ENCODE measurements around the gene FLT3LG.
A peak's percentile ranks its signal among the peaks of the same experiment; 100 is the strongest.

FLT3LG gene

DNA sequence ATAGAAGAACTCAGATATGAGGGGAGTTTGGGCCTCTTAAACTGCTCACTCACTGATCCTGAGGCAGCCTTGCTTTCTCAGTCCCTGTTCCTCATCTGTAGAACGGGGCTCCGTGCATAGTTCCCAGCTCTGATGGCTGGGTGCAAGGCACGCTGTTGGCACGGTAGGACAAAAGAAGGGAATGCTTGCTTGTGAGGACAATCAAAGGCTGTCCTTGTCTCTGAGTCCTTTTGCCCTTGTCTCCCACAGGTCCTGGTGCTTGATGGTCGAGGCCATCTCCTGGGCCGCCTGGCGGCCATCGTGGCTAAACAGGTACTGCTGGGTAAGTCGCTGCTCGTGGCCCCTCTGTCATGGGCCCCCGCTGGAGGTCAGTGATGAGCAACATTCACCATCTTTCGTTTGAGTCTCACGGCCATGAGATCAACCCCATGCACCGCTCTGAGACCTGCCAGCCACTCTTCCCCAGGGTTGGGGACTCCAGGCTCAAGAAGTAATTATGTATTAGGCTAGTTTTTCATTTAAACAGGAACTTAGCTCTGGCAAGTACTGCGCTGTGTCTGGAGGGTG, 15.7 kb downstream of the FLT3LG start:
- no peak for DNase-seq

DNA sequence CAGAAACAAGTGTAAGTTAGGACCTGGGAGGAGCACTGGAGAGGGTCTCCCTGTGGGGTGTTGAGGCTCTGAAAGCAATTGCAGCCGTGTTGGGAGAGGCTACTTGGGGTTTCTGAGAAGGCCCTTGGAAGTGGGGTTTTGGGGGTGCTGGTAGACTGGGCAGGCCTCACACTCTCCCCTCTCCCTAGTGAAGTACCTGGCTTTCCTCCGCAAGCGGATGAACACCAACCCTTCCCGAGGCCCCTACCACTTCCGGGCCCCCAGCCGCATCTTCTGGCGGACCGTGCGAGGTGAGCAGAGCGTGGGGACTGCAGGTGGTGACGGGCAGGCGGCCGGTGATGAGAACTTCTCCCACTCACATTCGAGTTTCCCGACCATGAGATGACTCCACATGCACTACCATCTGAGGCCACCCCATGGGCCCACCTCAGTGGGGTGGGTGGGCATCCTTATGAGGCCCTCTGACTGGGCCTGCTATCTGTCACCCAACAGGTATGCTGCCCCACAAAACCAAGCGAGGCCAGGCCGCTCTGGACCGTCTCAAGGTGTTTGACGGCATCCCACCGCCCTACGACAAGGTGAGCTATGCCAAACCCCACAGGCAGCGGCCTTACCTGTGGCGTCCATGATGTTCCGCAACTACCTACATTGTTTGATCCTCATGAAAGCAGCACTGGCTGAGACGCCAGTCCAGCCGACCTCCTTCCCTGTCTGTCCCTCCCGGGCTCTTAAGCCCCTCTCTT, 16.4 kb downstream of the FLT3LG start:
- DNase-seq = no peak

DNA sequence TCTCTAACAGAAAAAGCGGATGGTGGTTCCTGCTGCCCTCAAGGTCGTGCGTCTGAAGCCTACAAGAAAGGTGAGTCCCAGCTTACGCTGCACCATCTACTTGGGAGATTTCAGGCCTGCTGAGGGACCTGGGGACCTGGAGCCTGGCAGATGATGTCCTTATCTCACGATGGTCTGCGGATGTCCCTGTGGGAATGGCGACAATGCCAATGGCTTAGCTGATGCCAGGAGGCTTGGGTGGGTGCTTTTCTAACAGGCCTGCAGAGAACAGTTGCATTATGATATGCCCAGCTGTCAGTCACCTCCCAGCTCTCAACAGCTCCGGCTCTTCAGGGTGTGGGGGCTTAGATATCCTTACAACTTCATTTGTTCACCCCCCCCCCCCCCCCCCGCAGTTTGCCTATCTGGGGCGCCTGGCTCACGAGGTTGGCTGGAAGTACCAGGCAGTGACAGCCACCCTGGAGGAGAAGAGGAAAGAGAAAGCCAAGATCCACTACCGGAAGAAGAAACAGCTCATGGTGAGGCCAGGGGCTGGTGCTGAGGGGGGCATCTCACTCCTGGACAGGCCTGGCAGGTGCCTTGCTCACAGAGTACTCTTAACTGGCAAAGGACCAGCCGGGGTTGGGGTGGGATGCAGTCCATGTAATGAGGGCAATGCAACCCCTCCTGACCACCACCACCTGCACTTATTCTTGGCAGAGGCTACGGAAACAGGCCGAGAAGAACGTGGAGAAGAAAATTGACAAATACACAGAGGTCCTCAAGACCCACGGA, 17.2 kb downstream of the FLT3LG start:
- DNase-seq = no peak

DNA sequence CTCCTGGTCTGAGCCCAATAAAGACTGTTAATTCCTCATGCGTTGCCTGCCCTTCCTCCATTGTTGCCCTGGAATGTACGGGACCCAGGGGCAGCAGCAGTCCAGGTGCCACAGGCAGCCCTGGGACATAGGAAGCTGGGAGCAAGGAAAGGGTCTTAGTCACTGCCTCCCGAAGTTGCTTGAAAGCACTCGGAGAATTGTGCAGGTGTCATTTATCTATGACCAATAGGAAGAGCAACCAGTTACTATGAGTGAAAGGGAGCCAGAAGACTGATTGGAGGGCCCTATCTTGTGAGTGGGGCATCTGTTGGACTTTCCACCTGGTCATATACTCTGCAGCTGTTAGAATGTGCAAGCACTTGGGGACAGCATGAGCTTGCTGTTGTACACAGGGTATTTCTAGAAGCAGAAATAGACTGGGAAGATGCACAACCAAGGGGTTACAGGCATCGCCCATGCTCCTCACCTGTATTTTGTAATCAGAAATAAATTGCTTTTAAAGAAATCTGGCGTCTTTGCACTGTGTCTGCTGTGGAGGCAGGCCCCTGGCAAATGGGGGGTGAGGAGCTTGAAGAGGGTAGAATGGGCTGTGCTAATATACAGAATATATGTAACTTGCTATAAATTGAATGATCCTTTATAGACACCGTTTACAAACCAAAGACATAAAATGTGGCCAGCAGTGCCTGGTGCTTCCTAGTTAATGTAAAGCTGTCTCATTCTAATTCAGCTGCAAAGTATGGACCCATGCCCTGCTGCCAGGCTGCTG, 18.0 kb downstream of the FLT3LG start:
- DNase-seq = no peak

DNA sequence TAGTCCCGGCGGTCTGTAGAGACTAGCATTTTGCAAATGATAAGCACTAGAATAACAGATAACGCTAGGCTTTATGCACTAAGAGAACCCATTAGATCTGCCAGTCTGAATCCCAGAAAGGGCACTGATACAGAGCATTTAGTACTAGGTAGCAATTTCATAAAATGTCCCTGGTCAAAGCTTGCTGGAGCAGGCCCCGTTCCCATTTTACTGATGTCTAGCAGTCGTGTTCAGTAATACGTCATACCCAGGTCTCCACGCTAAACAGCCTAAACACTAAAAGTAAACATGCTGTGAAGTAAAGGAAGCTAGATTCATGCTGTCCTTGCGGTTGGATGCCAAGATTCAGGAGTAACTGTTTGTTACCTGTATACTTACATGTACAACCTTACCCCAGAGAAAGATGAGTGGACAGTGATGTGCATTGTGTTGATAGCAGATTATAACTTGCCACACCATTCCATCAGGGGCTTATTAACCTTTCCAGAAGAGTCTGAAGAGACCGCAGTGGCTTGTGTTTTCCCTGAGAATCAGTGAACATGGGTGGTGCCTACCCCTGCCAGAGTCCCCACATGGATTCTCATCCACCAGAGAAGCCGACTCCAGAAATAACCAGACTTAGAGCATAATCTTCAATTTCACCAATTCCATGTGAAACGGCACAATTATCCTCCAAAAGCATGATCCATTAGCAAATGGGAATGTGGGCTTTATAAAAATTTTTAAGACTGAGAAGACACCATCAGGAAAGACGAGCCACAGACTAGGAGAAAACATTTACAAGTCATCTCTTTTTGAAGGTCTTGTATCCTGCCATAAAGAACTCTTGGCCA, 18.8 kb downstream of the FLT3LG start:
- DNase-seq = no peak

DNA sequence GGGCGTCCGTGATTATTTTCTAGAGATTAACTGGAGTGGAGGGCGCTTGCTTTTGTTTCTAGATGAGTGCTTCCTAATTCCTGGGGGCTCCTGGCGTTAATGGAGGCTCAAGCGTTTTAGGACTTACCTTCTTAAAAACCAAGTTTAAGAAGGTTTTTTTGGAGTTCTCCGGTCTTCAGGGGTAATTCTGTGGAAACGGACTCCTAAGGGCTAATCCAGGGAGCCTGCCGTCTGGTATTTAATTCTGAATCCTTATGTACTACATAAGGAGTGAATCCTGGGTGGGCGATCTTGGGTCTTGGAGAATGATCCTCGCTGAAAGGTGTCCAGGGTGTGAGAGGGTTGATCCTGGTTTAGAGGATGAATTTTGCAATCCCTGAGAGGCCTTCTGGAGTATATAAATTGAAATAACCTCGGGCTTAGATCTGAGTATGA, 22.6 kb downstream of the FLT3LG start:
- no peak for DNase-seq

DNA sequence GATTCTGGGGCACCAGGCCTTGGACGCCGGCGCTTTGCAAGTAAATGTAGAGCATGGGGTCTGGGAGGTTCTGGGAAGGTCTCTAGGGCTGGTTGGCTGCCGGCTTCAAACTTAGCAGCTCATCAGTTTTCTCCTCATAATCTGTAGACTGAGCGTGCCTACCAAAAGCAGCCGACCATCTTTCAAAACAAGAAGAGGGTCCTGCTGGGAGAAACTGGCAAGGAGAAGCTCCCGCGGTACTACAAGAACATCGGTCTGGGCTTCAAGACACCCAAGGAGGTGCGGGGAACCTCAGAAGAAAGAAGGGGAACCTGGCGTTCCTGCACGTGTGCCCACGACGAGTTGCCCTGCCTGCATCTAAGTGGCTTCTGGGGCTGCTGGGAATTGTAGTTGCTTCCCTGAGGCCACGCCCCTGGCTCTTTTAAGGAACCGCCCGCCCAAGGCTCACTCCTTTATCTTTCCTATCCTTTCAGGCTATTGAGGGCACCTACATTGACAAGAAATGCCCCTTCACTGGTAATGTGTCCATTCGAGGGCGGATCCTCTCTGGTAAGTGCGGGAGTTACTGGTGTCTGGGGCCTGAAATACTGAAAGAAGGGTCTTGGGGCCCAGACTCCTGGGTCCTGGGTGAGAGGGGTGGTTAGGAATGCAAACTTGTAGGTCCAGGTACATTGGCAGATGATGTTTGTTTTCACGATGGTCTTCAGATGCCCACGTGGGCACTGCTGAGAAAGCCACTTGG, 23.2 kb downstream of the FLT3LG start:
- DNase-seq = peak; percentile 74

DNA sequence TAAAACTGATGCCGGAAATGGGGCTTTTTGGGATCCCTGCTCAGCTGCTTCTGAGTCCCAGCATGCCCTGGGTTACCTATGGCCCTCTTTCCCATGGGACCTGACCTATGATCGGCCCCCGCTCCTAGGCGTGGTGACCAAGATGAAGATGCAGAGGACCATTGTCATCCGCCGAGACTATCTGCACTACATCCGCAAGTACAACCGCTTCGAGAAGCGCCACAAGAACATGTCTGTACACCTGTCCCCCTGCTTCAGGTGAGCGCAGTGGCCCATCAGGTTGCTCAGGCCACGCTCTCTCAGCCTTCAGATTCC, 23.7 kb downstream of the FLT3LG start:
- no peak for DNase-seq

DNA sequence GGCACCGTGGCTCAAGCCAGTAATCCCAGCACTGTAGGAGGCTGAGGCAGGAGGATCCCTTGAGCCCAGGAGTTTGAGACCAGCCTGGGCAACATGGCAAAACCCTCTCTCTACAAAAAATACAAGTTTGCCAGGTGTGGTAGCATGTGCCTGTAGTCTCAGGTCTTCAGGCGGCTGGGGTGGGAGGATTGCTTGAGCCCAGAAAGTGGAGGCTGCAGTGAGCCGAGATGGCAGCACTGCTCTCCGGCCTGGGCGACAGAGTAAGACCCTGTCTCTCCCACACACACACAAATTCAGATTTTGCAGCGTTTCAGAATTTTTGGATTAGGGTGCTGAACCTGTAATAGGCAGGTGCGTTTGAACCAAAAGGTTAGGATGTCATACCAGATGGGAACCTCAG, 24.5 kb downstream of the FLT3LG start:
- DNase-seq = no peak

DNA sequence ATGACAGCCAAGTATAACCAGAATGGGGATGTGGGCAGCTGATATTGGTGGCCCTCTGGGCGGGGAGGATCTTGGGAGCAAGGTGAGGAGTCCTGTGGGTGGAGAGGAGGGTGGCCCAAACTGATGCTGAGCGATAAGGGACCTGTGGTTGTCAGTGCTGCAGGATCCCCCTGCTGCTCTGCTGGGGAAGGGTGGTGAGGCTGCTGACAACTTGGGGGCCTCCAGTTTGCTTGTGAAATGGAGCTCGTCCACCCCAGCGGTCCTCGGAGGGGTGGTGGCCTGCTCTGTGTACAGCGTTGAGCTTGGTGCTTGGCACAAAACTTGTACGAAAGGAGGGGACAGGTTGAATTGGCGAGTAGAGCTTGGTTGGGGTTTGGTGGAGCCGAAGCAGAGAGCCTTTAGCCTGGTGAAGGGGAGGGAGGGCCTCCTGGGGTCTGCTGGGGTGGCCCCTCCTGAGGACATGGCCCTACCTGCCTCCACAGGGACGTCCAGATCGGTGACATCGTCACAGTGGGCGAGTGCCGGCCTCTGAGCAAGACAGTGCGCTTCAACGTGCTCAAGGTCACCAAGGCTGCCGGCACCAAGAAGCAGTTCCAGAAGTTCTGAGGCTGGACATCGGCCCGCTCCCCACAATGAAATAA, 25.1 kb downstream of the FLT3LG start:
- DNase-seq = no peak

DNA sequence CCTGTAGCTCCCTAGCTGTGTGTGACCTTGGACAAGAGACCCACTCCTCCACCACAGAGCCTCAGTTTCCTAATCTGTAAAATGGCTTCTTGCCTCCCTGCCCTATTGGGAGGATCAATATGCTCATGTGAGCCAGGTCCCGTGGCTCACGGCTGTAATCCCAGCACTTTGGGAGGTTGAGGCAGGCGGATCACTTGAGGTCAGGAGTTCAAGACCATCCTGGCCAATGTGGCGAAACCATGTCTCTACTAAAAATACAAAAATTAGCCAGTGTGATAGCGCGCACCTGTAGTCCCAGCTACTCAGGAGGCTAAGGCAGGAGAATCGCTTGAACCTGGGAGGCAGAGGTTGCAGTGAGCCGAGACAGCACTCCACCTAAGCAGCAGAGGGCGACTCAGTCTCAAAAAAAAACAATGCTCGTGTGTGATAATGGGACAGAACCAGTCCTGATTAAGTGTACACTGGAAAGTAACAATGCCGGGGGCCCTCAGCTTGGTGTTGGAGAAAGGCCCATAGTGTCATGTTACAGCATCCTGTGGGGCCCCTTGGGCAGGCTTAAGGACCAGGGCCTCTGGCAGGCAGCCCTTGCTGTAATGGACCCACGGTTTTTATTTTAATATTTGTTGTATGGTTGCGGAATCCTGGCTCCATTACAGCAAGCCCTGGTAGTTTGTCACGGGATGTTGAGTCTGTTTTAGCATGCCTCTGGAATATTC, 29.0 kb downstream of the FLT3LG start:
- peak; percentile 51 for DNase-seq

DNA sequence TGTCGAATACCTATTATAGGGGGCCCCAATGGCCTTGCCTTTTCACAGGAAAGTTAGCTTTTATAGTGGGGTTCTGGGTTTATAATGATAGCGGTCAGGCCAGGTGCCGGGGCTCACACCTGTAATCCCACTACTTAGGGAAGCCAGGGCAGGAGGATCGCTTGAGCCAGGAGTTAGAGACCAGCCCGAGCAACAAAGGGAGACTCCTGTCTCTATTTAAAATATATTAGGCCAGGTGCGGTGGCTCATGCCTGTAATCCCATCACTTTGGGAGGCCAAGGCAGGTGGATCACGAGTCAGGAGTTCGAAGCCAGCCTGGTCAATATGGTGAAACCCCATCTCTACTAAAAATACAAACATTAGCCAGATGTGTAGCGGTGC, 29.6 kb downstream of the FLT3LG start:
- DNase-seq = no peak

DNA sequence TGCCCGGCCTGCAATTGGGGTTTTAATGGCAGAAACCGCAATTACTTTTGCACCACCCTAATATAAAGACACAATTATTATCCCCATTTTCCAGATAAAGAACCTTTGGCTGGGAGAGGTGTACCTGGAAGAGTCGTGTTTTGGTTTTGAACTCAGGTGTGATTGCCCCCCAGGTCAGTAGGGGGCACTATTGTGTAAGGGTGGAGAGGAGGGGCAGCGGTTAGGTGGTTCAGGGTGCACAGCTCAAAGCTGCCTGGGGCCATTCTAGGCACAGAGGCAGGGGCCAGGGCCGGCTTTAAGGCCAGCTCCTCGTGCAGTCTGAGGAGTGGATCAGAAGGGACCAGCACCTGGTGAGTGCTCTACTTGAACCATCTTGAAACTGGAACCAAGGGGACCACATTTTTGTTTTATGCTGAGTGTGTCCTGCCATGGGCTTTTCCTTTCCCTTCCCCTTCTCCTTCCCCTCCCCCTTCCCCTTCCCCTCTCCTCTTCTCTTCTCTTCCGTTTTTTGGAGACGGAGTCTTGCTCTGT, 32.6 kb downstream of the FLT3LG start:
- peak; percentile 71 for DNase-seq

DNA sequence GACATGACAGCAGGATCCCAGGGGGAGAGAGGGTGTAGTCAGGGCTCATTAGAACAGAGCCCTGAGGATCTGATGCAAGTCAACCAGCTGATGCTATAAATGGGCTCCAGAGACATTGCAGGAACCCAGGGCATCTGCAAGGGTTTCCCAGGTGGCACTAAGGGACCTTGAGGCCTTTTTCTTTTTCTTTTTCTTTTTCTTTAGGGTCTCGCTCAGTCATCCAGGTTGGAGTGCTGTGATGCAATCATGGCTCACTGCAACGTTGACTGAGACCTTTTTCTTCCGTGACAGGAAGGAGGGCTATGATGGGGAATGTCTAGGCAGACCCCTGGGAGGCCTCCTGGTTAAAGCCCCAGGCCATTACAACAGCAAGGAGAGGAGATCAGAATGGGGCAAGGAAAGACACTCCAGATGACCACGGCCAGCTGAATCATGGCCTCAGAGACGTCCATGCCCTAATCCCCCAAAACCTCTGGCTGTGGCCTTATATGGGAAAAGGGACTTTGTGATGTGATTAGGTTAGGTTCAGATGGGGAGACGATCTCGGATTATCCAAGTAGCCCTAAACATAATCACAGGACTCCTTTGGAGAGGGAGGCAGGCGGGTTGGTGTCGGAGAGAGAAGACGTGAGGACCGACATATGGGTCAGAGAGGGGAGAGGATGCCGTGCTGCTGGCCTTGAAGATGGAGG, 33.9 kb downstream of the FLT3LG start:
- DNase-seq = no peak

DNA sequence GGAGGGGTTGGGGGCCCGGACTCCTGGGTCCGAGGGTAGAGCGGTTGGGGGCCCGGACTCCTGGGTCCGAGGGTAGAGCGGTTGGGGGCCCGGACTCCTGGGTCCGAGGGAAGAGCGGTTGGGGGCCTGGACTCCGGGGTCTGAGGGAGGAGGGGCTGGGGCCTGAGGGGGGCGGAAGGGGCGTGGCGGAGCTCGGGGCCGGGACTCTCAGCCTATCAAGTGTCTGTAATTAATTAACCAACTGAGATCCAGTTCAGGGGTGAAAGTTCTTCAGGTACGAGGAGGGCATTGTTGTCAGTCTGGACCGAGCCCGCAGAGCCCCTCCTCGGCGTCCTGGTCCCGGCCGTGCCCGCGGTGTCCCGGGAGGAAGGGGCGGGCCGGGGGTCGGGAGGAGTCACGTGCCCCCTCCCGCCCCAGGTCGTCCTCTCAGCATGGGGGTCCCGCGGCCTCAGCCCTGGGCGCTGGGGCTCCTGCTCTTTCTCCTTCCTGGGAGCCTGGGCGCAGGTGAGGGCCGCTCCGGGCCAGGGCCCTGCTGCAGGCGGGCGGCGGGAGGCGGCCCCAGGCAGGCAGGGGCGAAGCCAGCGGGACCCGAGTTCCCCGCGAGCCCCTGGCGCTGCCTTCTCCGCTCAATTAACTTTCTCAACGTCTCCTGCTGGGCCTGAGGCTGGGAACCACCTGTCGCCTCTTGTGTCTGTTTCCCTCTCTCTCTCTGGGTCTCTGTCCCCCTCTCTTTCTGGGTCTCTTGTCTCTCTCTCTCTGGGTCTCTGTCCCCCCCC, 39.1 kb downstream of the FLT3LG start:
- no peak for DNase-seq

DNA sequence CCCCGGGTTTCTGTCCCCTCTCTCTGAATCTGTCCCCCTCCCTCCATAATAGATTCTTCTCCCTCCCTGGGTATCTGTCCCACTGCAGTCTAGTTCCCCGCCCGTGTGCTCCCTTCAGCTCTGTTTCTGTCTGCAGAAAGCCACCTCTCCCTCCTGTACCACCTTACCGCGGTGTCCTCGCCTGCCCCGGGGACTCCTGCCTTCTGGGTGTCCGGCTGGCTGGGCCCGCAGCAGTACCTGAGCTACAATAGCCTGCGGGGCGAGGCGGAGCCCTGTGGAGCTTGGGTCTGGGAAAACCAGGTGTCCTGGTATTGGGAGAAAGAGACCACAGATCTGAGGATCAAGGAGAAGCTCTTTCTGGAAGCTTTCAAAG, 39.7 kb downstream of the FLT3LG start:
- no peak for DNase-seq

DNA sequence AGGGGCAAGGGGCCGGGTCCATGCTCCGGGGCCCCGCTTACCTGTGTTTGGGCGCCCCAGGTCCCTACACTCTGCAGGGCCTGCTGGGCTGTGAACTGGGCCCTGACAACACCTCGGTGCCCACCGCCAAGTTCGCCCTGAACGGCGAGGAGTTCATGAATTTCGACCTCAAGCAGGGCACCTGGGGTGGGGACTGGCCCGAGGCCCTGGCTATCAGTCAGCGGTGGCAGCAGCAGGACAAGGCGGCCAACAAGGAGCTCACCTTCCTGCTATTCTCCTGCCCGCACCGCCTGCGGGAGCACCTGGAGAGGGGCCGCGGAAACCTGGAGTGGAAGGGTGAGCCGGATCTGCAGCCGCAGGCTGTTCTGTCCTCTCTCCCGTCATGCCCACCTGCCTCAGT, 40.1 kb downstream of the FLT3LG start:
- DNase-seq = no peak

DNA sequence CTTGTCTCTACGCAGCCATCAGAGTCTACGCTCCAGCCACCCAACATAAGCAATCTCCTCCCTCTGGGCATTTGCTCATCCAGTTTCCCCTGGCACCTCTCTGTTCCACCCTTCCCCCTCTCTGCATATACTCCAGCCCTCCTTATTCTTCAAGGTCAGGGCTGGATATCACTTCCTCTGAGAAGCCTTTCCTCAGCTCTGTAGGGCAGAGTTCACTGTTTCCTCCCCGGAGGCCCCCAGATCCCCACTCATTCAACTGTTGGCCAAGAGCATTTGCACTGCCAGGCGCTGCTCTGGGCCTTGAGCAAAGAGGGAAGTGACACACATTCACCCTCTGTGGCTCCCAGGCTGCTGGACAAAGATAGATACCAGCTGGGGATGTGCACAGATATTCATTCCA, 41.8 kb downstream of the FLT3LG start:
- peak; percentile 42 for DNase-seq

DNA sequence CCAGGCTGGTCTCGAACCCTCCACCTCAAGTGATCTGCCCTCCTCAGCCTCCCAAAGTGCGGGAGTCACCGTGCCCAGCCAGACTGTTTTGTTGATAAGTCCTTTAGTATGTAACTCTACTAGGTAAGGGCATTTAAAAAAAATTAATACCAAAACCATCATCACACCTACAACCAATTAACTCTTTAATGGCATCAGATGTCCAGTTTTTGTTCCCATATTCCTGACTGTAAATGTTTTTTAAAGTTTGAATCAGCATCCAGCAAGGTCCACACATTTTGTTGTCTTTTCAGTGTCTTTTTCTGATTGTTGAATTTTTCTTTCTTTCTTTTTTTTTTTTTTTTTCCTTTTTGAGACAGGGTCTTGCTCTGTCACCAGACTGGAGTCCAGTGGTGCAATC, 44.0 kb downstream of the FLT3LG start:
- no peak for DNase-seq

All from RPMI8226 (cell line).